HepG2 (cell line): ENCODE data around the gene OR51E2.

Experiments used
- ARID4A ChIP-seq: sonication (generic); formaldehyde crosslinking; IDR thresholded peaks from 2 replicates; pipeline ENCODE4 v1.5.0; 2020; ENCODE audit warnings: mild to moderate bottlenecking, missing genetic modification reagents, borderline replicate concordance
- JUN ChIP-seq: sonication (generic); formaldehyde crosslinking; IDR thresholded peaks from 2 replicates; pipeline ENCODE4 v1.4.0; 2020; ENCODE audit warnings: mild to moderate bottlenecking, missing genetic modification reagents
- MED8 ChIP-seq: sonication (generic); formaldehyde crosslinking; IDR thresholded peaks from 2 replicates; pipeline ENCODE4 v1.8.1; 2023; ENCODE audit warnings: mild to moderate bottlenecking, missing genetic modification reagents; ENCODE audit not compliant: insufficient replicate concordance
- MYNN ChIP-seq: sonication (generic); formaldehyde crosslinking; IDR thresholded peaks from 2 replicates; pipeline ENCODE4 v1.4.0; 2020; ENCODE audit warnings: mild to moderate bottlenecking, low read depth, missing genetic modification reagents
- NCOA5 ChIP-seq: sonication (generic); formaldehyde crosslinking; IDR thresholded peaks from 2 replicates; pipeline ENCODE4 v1.4.0; 2020; ENCODE audit warnings: missing genetic modification reagents
- POLR2AphosphoS5 ChIP-seq: IDR thresholded peaks from 2 replicates; pipeline ENCODE4 v1.6.1; 2012; ENCODE audit warnings: low read depth, low read length
- TMF1 ChIP-seq: sonication (generic); formaldehyde crosslinking; IDR thresholded peaks from 2 replicates; pipeline ENCODE4 v1.8.1; 2022; ENCODE audit warnings: low read depth, missing genetic modification reagents
- ZNF292 ChIP-seq: sonication (generic); formaldehyde crosslinking; IDR thresholded peaks from 2 replicates; pipeline ENCODE4 v1.8.1; 2022; ENCODE audit warnings: mild to moderate bottlenecking, low read depth, missing genetic modification reagents, borderline replicate concordance
- ZNF841 ChIP-seq: sonication (generic); formaldehyde crosslinking; IDR thresholded peaks from 2 replicates; pipeline ENCODE4 v1.8.1; 2023; ENCODE audit warnings: missing genetic modification reagents, borderline replicate concordance

GRCh38 chr11:4673781-4674180 is 23.9 kb downstream of the OR51E2 start:
- no peak for TF ChIP-seq NCOA5 (CRISPR knock-in tag)
- no peak for TF ChIP-seq ARID4A (CRISPR knock-in tag)
- TF ChIP-seq JUN (CRISPR knock-in tag): no peak
- TF ChIP-seq TMF1 (CRISPR knock-in tag): no peak
- TF ChIP-seq ZNF841 (CRISPR knock-in tag): no peak
- TF ChIP-seq ZNF292: no peak
- no peak for TF ChIP-seq POLR2AphosphoS5
- TF ChIP-seq MYNN (CRISPR knock-in tag): no peak
- TF ChIP-seq MED8 (CRISPR knock-in tag): no peak
